GM23248 (cell line): Measurements from ENCODE around the gene KIF5B.

Experiments used
- EZH2 ChIP-seq: fragments of 200-600 bp; sonication (generic); IDR thresholded peaks from 2 replicates; pipeline ENCODE4 v1.6.1; 2018; ENCODE audit warnings: antibody characterized with exemption, mild to moderate bottlenecking; ENCODE audit not compliant: insufficient read depth, poor library complexity, severe bottlenecking
- EZH2phosphoT487 ChIP-seq: fragments of 200-600 bp; sonication (generic); IDR thresholded peaks from 2 replicates; pipeline ENCODE4 v1.6.1; 2018; ENCODE audit warnings: antibody characterized with exemption, moderate library complexity, mild to moderate bottlenecking, low read depth; ENCODE audit not compliant: insufficient read depth

DNA sequence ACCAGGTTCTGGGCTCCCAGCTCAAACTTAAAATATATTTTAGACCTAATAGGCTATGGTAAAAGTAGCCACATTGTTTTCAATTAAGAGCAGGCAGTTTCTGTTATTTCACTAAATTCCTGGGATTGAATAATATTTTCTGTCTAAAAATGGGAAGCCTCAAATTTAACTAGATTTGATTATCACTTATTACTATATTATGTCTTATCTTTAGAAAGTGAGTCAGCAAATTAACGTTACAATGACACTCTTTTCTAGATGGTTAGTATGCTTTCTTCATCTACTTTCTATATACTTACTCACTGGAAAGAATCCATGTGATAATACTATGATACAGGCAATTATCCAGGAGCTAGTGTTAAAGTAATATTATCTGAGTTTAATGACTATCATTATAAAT, 27.5 kb downstream of the KIF5B start:
- no peak for TF ChIP-seq EZH2
- no peak for TF ChIP-seq EZH2phosphoT487
